Caco-2 (cell line): ENCODE measurements around the gene WDR43. TPM values are rescaled to one million over a fixed set of nuclear protein-coding genes. Genes with fewer than 3 reads are reported as not detected.

Experiments
- BruUV-seq: library from RNA; stranded (reverse); fragments of 400-500 nt; replicated peaks from 2 replicates; lab custom pipeline; 2021; lab: Mats Ljungman, UMichigan
- CTCF ChIA-PET: fragments of 300-600 bp; sonication (Branson Sonifier 250); formaldehyde crosslinking; loops from one replicate; lab custom pipeline; 2022; ENCODE audit warnings: antibody characterized with exemption; lab: Charles Lee
- POLR2A ChIA-PET: fragments of 300-600 bp; sonication (Branson Sonifier 250); formaldehyde crosslinking; loops from one replicate; lab custom pipeline; 2022; ENCODE audit warnings: antibody characterized with exemption; lab: Charles Lee
- DNase-seq, 2 experiments: peaks; one replicate each; pipeline versions ENCODE4 v3.0.0 to v3.0.0-alpha.2; 2020 to 2022
- H3K27me3 ChIP-seq: replicated peaks from 2 replicates; pipeline ENCODE4 v1.6.0; 2011; ENCODE audit warnings: low read length; ENCODE audit not compliant: control insufficient read depth, insufficient read depth
- H3K36me3 ChIP-seq: 2 replicates; pipeline ENCODE4 v1.5.1; 2011; ENCODE audit warnings: low read length; ENCODE audit not compliant: control insufficient read depth, insufficient read depth
- H3K4me1 ChIP-seq: fragments of 250-450 bp; sonication (Bioruptor Pico); 2 replicates; pipeline ENCODE4 v1.5.1; 2020; ENCODE audit warnings: mild to moderate bottlenecking
- H3K4me3 ChIP-seq: 2 replicates; pipeline ENCODE4 v1.5.1; 2011; ENCODE audit warnings: low read depth, mild to moderate bottlenecking, control low read depth, low read length
- H3K9me3 ChIP-seq: fragments of 250-450 bp; sonication (Bioruptor Pico); 2 replicates; pipeline ENCODE4 v1.5.1; 2020; ENCODE audit warnings: mild to moderate bottlenecking, moderate library complexity
- H3K27ac Mint-ChIP-seq: one replicate; pipeline ENCODE4 v1.8.0; 2022; ENCODE audit warnings: mixed read lengths; ENCODE audit not compliant: unreplicated experiment
- H3K27me3 Mint-ChIP-seq: one replicate; pipeline ENCODE4 v1.8.0; 2022; ENCODE audit warnings: mixed read lengths; ENCODE audit not compliant: insufficient read depth, unreplicated experiment
- H3K36me3 Mint-ChIP-seq: one replicate; pipeline ENCODE4 v1.8.0; 2022; ENCODE audit warnings: mild to moderate bottlenecking, mixed read lengths; ENCODE audit not compliant: insufficient read depth, unreplicated experiment
- H3K4me1 Mint-ChIP-seq: one replicate; pipeline ENCODE4 v1.8.0; 2022; ENCODE audit warnings: low read depth, mixed read lengths; ENCODE audit not compliant: unreplicated experiment
- H3K4me3 Mint-ChIP-seq: one replicate; pipeline ENCODE4 v1.8.0; 2022; ENCODE audit warnings: mild to moderate bottlenecking, moderate library complexity, mixed read lengths; ENCODE audit not compliant: unreplicated experiment
- H3K9me3 Mint-ChIP-seq: one replicate; pipeline ENCODE4 v1.8.0; 2022; ENCODE audit warnings: mixed read lengths; ENCODE audit not compliant: unreplicated experiment
- CTCF ChIP-seq, 2 experiments: fragments of 200-600 bp in 1 of 2; IDR thresholded peaks; 1 replicate in 1 of 2; 2 replicates in 1 of 2; pipeline versions ENCODE4 v1.5.1 to v1.8.0; 2011 to 2022; ENCODE audit warnings: antibody characterized with exemption in 1 of 2, control low read depth in 1 of 2, inconsistent platforms in 1 of 2, low read depth in 1 of 2, low read length in 1 of 2, mild to moderate bottlenecking in 1 of 2, moderate library complexity in 1 of 2; ENCODE audit not compliant: insufficient read depth in 1 of 2, severe bottlenecking in 1 of 2, unreplicated experiment in 1 of 2
- intact Hi-C: fragments of 100-400 bp; cut with micrococcal nuclease; formaldehyde crosslinking; loops from one replicate; pipeline ENCODE4 v1.10.0; 2022; ENCODE audit not compliant: unreplicated experiment
- total RNA-seq: library from RNA; stranded (reverse); gene quantifications from 2 replicates; pipeline ENCODE4 v1.2.3, GENCODE V29; 2022

WDR43 gene
- total RNA-seq, 1 experiment from 2014 or later, result 133 TPM

GRCh38 chr2:28990445-28990844 is 96.0 kb downstream of the WDR43 start:
- Histone ChIP-seq H3K4me1 (no peaks in the 10 kb centered on the region), H3K36me3 (no peaks in the 10 kb centered on the region), H3K4me3 (no peak overlapping the region), H3K27me3 (no peaks in the 10 kb centered on the region), H3K9me3 (no peaks in the 10 kb centered on the region)
- Mint-ChIP-seq H3K27ac (no peak overlapping the region), H3K9me3 (no peaks in the 10 kb centered on the region), H3K4me3 (no peak overlapping the region), H3K36me3 (no peaks in the 10 kb centered on the region), H3K4me1 (peaks cover under 1% of the 10 kb centered on the region), H3K27me3 (no peaks in the 10 kb centered on the region)
- CTCF ChIA-PET, result no interaction called here
- TF ChIP-seq CTCF (IDR thresholded peaks at IDR 0.05; ENCODE audit: insufficient read depth in 1 of 2, low read depth in 1 of 2, low read length in 1 of 2, severe bottlenecking in 1 of 2, unreplicated experiment in 1 of 2), result no peak
- no peak for DNase-seq
- POLR2A ChIA-PET, result no interaction called here
- intact Hi-C loops, result no loop called here
- BruUV-seq, result no TSS peak

- Histone ChIP-seq H3K4me1 (no peaks in the 10 kb centered on the region; the same call in 1 of the 2 replicates), H3K36me3 (no peaks in the 10 kb centered on the region), H3K9me3 (no peaks in the 10 kb centered on the region), H3K27me3 (no peaks in the 10 kb centered on the region), H3K4me3 (no peak overlapping the region)
- no peak overlapping the region for H3K27ac Mint-ChIP-seq
- H3K4me1 Mint-ChIP-seq, result peaks cover 6% of the 10 kb centered on the region
- intact Hi-C loops, result no loop called here
- CTCF ChIA-PET, result no interaction called here
- DNase-seq, result no peak
- no peaks in the 10 kb centered on the region for H3K9me3 Mint-ChIP-seq
- POLR2A ChIA-PET, result no interaction called here
- no peak overlapping the region for H3K4me3 Mint-ChIP-seq
- no TSS peak for BruUV-seq
- TF ChIP-seq CTCF (IDR thresholded peaks at IDR 0.05; ENCODE audit: insufficient read depth in 1 of 2, low read depth in 1 of 2, low read length in 1 of 2, severe bottlenecking in 1 of 2, unreplicated experiment in 1 of 2), result no peak
- no peaks in the 10 kb centered on the region for H3K36me3 Mint-ChIP-seq
- H3K27me3 Mint-ChIP-seq, result no peaks in the 10 kb centered on the region
Measured at GRCh38 chr2:28991021-28991420, 96.6 kb downstream of the WDR43 start.

- H3K27ac Mint-ChIP-seq, result no peak overlapping the region
- no TSS peak for BruUV-seq
- DNase-seq, result no peak
- no peak overlapping the region for H3K4me3 Mint-ChIP-seq
- H3K9me3 Mint-ChIP-seq, result no peaks in the 10 kb centered on the region
- ChIA-PET CTCF (no interaction called here), POLR2A (no interaction called here)
- H3K4me3 ChIP-seq, result no peak overlapping the region
- H3K27me3 Mint-ChIP-seq, result no peaks in the 10 kb centered on the region
- peaks cover 11% of the 10 kb centered on the region for H3K4me1 Mint-ChIP-seq
- H3K36me3 ChIP-seq, result no peaks in the 10 kb centered on the region
- H3K36me3 Mint-ChIP-seq, result no peaks in the 10 kb centered on the region
- H3K9me3 ChIP-seq, result no peaks in the 10 kb centered on the region
- intact Hi-C loops, result no loop called here
- no peaks in the 10 kb centered on the region; the same call in 1 of the 2 replicates for H3K4me1 ChIP-seq
- TF ChIP-seq CTCF (IDR thresholded peaks at IDR 0.05; ENCODE audit: insufficient read depth in 1 of 2, low read depth in 1 of 2, low read length in 1 of 2, severe bottlenecking in 1 of 2, unreplicated experiment in 1 of 2), result no peak
- no peaks in the 10 kb centered on the region for H3K27me3 ChIP-seq
Measured at GRCh38 chr2:28991460-28991859, 97.0 kb downstream of the WDR43 start.
